Left ventricle myocardium inferior (tissue), 1 donor: ENCODE data around the gene PCSK6. TPM values are rescaled to one million over a fixed set of nuclear protein-coding genes. Genes with fewer than 3 reads are reported as not detected.
A peak's percentile ranks its signal among the peaks of the same experiment; 100 is the strongest.

ENCODE experiments used
- DNase-seq: peaks from one replicate; pipeline ENCODE4 v3.0.0-alpha.2; 2020
- H3K27ac ChIP-seq: fragments of 200-600 bp; replicated peaks from 2 replicates; pipeline ENCODE4 v1.8.0; 2021
- H3K27me3 ChIP-seq: fragments of 200-600 bp; 2 replicates; pipeline ENCODE4 v1.8.0; 2021; ENCODE audit warnings: low read depth
- H3K36me3 ChIP-seq: fragments of 200-600 bp; 2 replicates; pipeline ENCODE4 v1.8.0; 2021
- H3K4me1 ChIP-seq: fragments of 200-600 bp; 2 replicates; pipeline ENCODE4 v1.8.0; 2021
- H3K4me3 ChIP-seq: fragments of 200-600 bp; 2 replicates; pipeline ENCODE4 v1.8.0; 2021; ENCODE audit warnings: mild to moderate bottlenecking, moderate library complexity
- H3K9me3 ChIP-seq: fragments of 200-600 bp; replicated peaks from 2 replicates; pipeline ENCODE4 v1.8.0; 2021
- intact Hi-C: fragments of 100-400 bp; cut with micrococcal nuclease; formaldehyde crosslinking; loops from one replicate; pipeline ENCODE4 v1.11.0; 2022
- total RNA-seq: library from RNA; stranded (reverse); fragmentation: NEBNext Ultra II Directional; extraction: Animal tissue kit (Norgen Biotek cat#: 25700); gene quantifications from one replicate; pipeline ENCODE4 v1.2.1, GENCODE V29; 2021
- TF ChIP-seq, protein P1 (sequence below): fragments of 200-600 bp; IDR thresholded peaks from 2 replicates; pipeline ENCODE4 v1.8.0; 2021; ENCODE audit warnings: antibody characterized with exemption, mild to moderate bottlenecking, borderline replicate concordance
- donor health status: DM: no; HTN: yes; CAD: no; lungs with severe emphysema.

PCSK6 gene
- total RNA-seq, 1 donor from 2014 or later, result 28.6 TPM

GRCh38 chr15:101447561-101448071 is 41.9 kb downstream of the PCSK6 start:
- Histone ChIP-seq H3K4me3 (no peak overlapping the region), H3K36me3 (no peaks in the 10 kb centered on the region), H3K4me1 (peaks cover 66% of the 10 kb centered on the region), H3K27me3 (no peaks in the 10 kb centered on the region), H3K9me3 (no peaks in the 10 kb centered on the region), H3K27ac (peak overlapping the region; percentile 82)
- intact Hi-C loops, result no loop called here
- DNase-seq, result peak; percentile 56
- TF ChIP-seq, protein P1, sequence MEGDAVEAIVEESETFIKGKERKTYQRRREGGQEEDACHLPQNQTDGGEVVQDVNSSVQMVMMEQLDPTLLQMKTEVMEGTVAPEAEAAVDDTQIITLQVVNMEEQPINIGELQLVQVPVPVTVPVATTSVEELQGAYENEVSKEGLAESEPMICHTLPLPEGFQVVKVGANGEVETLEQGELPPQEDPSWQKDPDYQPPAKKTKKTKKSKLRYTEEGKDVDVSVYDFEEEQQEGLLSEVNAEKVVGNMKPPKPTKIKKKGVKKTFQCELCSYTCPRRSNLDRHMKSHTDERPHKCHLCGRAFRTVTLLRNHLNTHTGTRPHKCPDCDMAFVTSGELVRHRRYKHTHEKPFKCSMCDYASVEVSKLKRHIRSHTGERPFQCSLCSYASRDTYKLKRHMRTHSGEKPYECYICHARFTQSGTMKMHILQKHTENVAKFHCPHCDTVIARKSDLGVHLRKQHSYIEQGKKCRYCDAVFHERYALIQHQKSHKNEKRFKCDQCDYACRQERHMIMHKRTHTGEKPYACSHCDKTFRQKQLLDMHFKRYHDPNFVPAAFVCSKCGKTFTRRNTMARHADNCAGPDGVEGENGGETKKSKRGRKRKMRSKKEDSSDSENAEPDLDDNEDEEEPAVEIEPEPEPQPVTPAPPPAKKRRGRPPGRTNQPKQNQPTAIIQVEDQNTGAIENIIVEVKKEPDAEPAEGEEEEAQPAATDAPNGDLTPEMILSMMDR, result no peak

- TF ChIP-seq, protein P1, result no peak
- no peaks in the 10 kb centered on the region for H3K9me3 ChIP-seq
- no peaks in the 10 kb centered on the region for H3K36me3 ChIP-seq
- peaks cover 66% of the 10 kb centered on the region for H3K4me1 ChIP-seq
- no peaks in the 10 kb centered on the region for H3K27me3 ChIP-seq
- intact Hi-C loops, result no loop called here
- H3K4me3 ChIP-seq, result no peak overlapping the region
- no peak for DNase-seq
- peak overlapping the region; percentile 82 for H3K27ac ChIP-seq
Observed at GRCh38 chr15:101447168-101447533, 42.4 kb downstream of the PCSK6 start.

DNA sequence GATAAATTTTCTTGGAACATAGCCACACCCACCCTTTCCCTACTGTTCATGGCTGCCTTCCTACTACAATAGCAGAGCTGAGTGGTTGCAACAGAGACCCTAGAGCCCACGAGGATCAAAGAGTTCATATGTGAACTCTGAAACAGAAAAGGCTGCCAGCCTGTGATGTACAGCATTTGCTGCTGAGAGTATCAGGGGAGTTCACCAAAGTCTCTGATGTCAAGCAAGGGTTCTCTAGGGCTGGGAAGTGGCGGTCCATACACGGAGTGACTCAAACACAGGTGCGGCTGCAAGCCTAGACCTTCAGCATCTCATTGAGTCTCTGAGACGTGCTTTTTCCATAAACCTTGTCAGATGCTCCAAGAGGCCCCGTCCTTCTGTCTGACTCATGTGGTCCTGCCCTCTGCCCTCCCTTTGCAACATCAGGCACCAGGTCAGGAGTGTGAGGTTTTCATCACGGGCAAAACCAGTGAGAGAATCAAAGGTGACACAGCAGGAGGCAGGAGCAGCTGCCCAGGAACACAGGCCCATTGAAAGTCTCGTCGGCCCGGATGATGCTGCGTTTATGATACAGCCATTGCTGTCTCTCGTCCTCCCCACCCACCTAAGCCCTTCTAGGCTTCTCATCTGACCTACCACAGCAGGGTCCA is 42.9 kb downstream of the PCSK6 start:
- Histone ChIP-seq H3K9me3 (no peaks in the 10 kb centered on the region), H3K4me3 (no peak overlapping the region), H3K36me3 (no peaks in the 10 kb centered on the region), H3K27ac (peak overlapping the region; percentile 82), H3K27me3 (no peaks in the 10 kb centered on the region), H3K4me1 (peaks cover 65% of the 10 kb centered on the region)
- TF ChIP-seq, protein P1, result no peak
- intact Hi-C loops, result no loop called here
- DNase-seq, result no peak

DNA sequence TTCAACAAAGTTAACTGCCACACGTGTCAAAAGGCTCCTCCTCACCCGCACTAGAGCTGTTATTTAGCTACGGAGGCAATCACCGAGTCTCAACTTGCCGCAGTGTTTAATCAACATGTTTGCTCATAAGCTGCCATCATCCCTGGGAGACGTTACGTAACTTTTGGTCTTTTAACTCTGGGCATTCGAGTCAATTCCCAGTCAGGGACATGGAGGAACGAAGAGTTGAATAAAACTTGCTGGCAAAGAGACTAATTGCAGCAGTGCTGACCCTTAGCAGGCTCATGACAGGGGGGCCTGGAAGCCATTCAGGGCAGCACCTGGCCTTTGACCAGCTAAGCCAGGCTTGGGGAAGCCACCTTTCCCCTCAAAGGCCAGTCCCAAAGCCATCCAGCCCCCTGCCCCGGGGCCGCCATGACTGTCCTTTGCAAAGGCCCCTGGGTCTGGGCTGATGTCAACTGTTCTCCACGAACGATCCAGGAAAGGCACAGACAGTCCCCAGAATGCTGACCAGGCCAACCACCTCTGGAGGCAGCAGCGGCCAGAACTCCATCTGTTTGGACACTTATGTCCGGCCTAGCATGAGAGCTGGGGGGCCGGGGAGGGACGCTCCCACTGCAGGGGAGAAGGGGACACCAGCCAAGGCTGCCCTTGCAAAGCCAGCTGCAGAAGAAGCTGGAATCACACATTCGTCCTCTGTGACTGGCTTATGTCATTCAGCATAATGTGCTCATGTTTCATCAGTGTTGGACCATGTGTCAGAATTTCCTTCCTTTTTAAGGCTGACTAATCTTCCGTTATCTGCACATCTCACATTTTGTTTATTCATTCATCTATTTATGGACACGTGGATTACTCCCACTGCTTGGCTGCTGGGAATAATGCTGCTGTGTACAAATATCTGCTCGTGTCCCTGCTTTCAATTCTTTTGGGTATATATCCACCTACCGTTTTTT is 43.7 kb downstream of the PCSK6 start:
- Histone ChIP-seq H3K27ac (peak overlapping the region; percentile 82), H3K27me3 (no peaks in the 10 kb centered on the region), H3K4me3 (no peak overlapping the region), H3K9me3 (no peaks in the 10 kb centered on the region), H3K4me1 (peaks cover 63% of the 10 kb centered on the region), H3K36me3 (no peaks in the 10 kb centered on the region)
- peak; percentile 87 for DNase-seq
- TF ChIP-seq, protein P1, result no peak
- intact Hi-C loops, result no loop called here

DNA sequence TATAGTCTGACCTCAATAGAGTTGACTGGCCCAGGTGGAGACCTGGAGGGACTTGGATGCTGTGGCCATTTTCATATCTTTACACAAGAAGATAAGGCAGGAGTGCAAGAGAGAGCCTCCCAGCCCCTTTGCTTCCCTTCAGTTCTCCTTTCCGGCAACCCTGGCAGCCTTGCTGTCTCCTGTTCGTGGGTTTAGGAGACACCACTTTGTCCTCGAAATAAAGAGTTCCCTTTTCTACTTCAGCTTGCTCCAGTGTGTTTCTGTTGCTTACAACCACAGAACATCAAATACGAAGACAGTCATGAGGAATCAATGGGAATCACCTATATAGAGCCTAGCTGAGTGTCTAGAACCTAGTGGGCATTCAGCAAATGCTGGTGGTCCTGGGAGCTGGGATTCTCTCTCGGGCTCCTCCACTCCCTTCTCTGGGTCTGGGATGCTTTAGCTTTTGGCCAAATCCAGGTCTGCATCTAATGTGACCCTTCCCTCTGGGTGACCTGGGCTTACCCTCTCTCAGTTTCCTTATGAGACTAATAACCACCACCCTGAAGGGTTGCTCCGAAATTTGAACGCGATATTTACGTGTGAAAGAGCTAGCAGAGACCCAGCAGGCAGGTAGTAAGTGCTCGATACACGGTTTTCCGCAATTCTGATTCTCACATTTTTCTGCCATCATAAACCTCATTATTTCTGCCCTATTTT is 44.5 kb downstream of the PCSK6 start:
- Histone ChIP-seq H3K4me1 (peaks cover 54% of the 10 kb centered on the region), H3K27me3 (no peaks in the 10 kb centered on the region), H3K36me3 (no peaks in the 10 kb centered on the region), H3K9me3 (no peaks in the 10 kb centered on the region), H3K27ac (peak overlapping the region; percentile 82), H3K4me3 (no peak overlapping the region)
- TF ChIP-seq, protein P1, result no peak
- DNase-seq, result no peak
- intact Hi-C loops, result no loop called here
